HG03442 (cell line): ENCODE data around the gene RAB11FIP4.

Experiments used
- ATAC-seq: cut with Tn5 transposase; IDR thresholded peaks from one replicate; pipeline ENCODE4 v1.9.1; 2021; ENCODE audit warnings: mild to moderate bottlenecking, moderate library complexity; ENCODE audit not compliant: unreplicated experiment

Gene RAB11FIP4

GRCh38 chr17:31518478-31518877 is 127.0 kb downstream of the RAB11FIP4 start:
- no peak for ATAC-seq

- ATAC-seq, result no peak
Observed at GRCh38 chr17:31521632-31522283, 130.3 kb downstream of the RAB11FIP4 start.

DNA sequence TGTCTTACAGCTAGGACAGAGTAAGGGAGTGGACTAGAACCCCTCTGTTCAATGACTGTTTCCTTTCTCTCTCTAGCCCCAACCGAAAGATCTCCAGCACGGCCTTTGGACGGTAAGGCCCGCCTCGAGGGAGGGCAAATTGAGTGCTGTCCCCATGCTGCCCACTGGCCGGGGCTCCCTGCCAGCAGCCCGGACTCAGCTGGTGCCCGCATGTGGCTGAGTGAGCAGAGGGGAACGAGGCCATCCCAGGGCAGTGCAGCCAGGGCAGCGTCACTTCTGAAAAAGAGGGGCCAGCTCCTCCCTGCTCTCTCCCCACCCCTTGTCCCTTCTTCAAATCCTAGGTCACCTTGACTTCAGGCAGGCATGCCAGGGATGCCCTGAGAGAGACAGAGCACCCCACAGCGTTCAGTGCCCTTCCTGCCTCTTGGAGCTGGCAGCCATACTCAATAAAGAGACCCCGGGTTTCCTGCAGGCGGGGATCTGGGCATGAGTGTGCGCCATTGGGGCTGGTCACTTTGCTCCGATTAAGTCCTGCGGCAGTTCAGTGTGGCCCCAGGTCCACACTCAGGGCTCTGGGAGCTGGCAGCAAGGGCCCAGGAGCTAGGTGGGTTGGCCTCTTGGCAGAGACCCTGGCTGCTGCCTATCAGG is 130.9 kb downstream of the RAB11FIP4 start:
- no peak for ATAC-seq

DNA sequence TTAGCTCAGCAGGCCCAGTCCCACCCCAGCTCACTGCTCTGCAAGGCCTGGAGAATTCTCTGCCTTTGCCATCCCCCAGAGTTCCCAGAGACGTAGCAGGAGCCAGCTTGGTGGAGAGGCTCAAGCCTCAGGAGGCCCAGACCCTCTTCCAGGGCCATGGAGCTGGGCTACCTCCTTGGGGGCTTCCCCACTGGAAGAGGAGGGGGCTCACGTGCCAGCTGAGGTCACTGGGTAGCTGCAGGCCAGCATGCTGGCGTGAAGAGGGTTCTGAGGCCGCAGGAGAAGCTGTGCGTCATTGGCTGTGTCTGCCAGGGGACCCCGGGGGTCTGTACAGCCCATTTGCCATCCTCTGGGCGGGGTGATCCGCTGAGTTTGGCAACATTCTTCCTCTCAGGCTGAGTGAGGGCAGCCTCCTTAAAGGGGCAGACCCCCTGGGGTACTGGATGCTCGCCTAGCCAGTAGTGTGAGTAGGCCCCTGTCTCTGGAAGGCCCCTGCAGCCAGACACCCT is 131.6 kb downstream of the RAB11FIP4 start:
- ATAC-seq, result no peak

- no peak for ATAC-seq
Observed at GRCh38 chr17:31523862-31524730, 132.6 kb downstream of the RAB11FIP4 start.

DNA sequence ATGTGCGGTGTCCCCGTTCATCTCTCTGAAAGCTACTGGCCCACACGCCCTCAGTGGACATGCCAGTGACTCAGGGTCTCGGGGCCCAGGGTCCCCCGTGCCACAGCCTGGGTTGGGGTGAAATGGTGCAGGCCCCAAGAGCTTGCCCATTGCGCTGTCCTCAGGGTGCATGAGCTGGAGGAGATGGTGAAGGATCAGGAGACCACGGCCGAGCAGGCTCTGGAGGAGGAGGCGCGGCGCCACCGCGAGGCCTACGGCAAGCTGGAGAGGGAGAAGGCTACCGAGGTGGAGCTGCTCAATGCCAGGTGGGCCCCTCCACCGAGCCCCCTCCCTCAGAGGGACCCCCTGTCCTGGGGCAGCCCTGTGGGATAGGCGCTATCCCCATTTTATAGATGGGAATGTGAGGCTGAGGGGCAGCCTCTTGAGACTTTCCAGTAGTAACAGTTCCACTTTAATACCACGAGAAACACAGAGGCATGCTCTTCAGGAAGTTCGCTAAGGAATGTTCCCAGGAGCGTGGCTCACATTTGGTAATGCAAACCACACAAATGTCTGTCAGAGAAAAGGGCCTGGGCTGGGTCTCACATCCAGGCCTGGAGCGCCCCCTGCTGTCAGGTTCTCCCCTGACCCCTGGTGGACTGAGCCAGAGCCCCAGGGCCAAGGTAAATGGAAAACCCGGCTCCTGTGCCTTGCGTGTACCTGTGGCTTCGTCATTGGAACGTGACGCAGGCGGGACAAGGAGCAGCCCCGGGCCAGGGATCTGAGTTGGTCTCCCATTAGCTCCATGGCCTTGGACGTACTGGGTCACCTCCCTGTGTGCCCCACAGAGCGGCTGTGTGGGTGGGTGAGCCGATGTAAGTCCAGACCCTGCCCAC is 133.7 kb downstream of the RAB11FIP4 start:
- peak; percentile 41 for ATAC-seq

GRCh38 chr17:31525801-31526549 is 134.5 kb downstream of the RAB11FIP4 start:
- ATAC-seq, result peak; percentile 13

GRCh38 chr17:31527606-31528005 is 136.1 kb downstream of the RAB11FIP4 start:
- ATAC-seq, result no peak

- no peak for ATAC-seq
Observed at GRCh38 chr17:31528291-31528874, 136.9 kb downstream of the RAB11FIP4 start.

- ATAC-seq, result no peak
Observed at GRCh38 chr17:31529841-31530251, 138.4 kb downstream of the RAB11FIP4 start.

DNA sequence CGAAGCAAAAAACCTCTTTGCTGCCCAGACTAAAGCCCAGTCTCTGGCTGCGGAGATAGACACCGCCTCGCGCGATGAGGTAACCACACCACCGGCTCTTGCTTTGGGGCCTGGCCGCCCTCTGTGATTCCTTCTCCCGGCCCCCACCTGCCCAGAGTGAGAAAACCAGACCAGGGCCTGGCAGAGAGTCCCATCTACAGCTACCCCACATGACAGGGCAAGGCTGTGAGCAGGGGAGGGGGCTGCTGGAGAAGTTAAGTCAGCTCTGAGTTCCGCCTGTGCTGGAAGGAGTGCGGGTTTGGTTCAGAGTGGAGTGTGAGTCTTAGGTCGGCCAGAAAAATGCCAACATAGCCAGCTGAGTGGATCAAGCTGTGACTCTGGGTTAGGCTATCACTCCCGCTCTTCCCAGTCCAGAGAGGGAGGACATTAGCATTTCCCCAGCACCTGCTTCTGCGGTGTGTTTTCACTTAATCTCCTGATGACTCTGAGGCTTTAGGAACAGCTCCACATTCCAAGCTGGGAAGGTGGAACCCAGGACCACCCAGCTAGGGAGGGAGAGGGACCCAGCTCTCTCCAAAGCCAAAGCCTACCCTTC is 139.0 kb downstream of the RAB11FIP4 start:
- no peak for ATAC-seq

GRCh38 chr17:31531336-31531980 is 140.0 kb downstream of the RAB11FIP4 start:
- ATAC-seq, result no peak

- no peak for ATAC-seq
Observed at GRCh38 chr17:31532081-31532480, 140.6 kb downstream of the RAB11FIP4 start.

- no peak for ATAC-seq
Observed at GRCh38 chr17:31532526-31532925, 141.1 kb downstream of the RAB11FIP4 start.

- no peak for ATAC-seq
Observed at GRCh38 chr17:31533546-31534155, 142.2 kb downstream of the RAB11FIP4 start.

DNA sequence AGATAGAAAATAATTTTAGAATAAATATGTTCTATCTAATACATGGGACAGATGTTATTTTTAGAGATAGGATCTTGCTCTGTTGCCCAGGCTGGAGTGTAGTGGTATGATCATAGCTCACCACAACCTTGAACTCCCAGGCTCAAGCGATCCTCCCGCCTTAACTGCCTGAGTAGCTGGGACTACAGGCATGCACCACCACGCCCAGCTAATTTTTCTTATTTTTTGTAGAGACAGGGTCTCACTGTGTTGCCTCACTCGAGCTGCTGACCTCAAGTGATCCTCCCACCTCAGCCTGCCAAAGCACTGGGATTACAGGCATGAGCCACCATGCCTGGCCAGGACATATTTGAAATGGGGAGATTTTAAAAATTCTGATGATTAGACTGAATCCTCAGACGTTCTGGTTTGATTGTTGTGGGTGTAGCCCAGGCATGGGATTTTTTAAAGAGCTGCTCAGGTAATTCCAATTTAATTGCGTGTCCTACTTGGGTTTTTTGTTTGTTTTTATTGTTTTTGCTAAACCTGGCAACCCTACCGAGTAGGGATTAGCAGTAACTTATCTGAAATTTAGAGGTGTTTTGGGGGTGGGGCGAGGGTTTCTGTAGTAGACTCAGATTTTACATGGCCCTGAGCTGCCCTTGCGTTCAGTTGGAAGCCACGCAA is 142.9 kb downstream of the RAB11FIP4 start:
- ATAC-seq, result no peak

DNA sequence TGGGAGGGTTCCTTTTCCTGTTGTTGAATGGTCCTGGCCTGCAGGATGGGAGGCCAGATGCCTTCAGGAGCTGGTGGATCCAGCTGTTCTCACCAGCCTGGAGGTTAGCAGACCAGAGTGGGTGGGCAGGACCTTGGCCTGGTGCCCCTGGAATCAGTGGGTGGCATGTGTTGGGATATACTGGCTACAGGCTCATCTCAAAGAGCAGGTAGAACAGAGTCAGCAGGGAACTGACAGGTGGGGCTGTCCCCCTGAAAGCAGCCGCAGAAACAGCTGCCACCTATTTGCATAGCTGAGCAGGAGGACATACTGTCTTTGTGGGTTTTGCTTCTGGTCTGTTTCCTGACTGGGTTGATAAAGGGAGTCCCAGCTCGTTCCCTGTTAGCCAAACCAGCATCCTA is 144.1 kb downstream of the RAB11FIP4 start:
- ATAC-seq, result peak; percentile 81

- ATAC-seq, result no peak
Observed at GRCh38 chr17:31536451-31536850, 145.0 kb downstream of the RAB11FIP4 start.
